Mucosa of descending colon (tissue), 3 donors: ENCODE data around the gene SORL1-AS1.
"Not testable (repeated sequence)": the region's sequence is repeated elsewhere in the genome, so short reads cannot be mapped to it uniquely, and the experiment has no call there.

Experiments
- ATAC-seq: fragments of 200-7000 bp; cut with Tn5 transposase; one replicate; pipeline ENCODE4 v1.9.1; 2020; ENCODE audit warnings: mild to moderate bottlenecking, moderate library complexity
- DNase-seq, 3 donors: peaks; one replicate each; pipeline ENCODE4 v3.0.0-alpha.2; 2020
- H3K36me3 ChIP-seq: fragments of 200-600 bp; one replicate; pipeline ENCODE4 v1.8.0; 2021; ENCODE audit warnings: low read depth, mild to moderate bottlenecking
- H3K4me1 ChIP-seq: fragments of 200-600 bp; one replicate; pipeline ENCODE4 v1.8.0; 2021; ENCODE audit warnings: low read depth, mild to moderate bottlenecking
- H3K4me3 ChIP-seq: fragments of 200-600 bp; one replicate; pipeline ENCODE4 v1.8.0; 2021; ENCODE audit warnings: mild to moderate bottlenecking
- H3K9me3 ChIP-seq: fragments of 200-600 bp; one replicate; pipeline ENCODE4 v1.8.0; 2021; ENCODE audit warnings: mild to moderate bottlenecking
- CTCF ChIP-seq: fragments of 200-600 bp; IDR thresholded peaks from one replicate; pipeline ENCODE4 v1.8.0; 2022; ENCODE audit warnings: antibody characterized with exemption, mild to moderate bottlenecking
- intact Hi-C, 2 donors: fragments of 100-400 bp; cut with DNase I in 1 of 2; cut with micrococcal nuclease in 1 of 2; formaldehyde crosslinking; loops; one replicate each; pipeline versions ENCODE4 v1.11.0 to v1.11.1; 2022; cut with DNase I, micrococcal nuclease
- donor health status: DM: no; HTN: no; CAD: no; lungs with moderate emphysema.
- donor health status: DM: no; HTN: no; CAD: no.
- donor health status: DM: no; HTN: yes; CAD: no.

SORL1-AS1 gene

GRCh38 chr11:121412000-121412587, 40.7 kb downstream of the SORL1-AS1 start:
- no peak for DNase-seq
- no peaks in the 10 kb centered on the region for H3K36me3 ChIP-seq
- no peak for ATAC-seq
- no peaks in the 10 kb centered on the region for H3K9me3 ChIP-seq
- no peak for TF ChIP-seq CTCF
- intact Hi-C loops: no loop called here
- H3K4me1 ChIP-seq: peaks cover 12% of the 10 kb centered on the region
- no peak overlapping the region for H3K4me3 ChIP-seq

GRCh38 chr11:121411330-121411729, 41.4 kb downstream of the SORL1-AS1 start:
- ATAC-seq, H3K9me3 ChIP-seq, H3K4me1 ChIP-seq, H3K4me3 ChIP-seq, intact Hi-C loops, DNase-seq, H3K36me3 ChIP-seq: not testable (repeated sequence)

DNA sequence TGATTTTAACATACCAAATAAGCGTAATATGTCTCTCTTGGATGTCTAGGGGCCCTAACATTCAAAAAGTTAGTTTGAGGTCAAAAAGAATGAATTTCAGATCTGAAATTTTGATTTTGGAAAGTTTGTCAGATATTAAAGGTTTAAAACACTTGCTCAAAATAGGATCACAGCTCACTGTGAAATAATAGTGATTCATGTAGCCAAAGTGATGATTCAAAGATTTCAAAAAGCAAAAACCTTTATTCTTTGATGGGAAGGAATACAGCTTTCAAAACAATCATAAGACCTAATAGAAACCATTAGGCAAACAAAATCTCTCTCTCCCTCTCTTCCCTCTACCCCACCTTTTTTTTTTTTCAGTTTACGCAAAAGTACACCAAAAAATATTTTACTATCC, 42.7 kb downstream of the SORL1-AS1 start:
- H3K36me3 ChIP-seq, intact Hi-C loops, ATAC-seq: not testable (repeated sequence)

DNA sequence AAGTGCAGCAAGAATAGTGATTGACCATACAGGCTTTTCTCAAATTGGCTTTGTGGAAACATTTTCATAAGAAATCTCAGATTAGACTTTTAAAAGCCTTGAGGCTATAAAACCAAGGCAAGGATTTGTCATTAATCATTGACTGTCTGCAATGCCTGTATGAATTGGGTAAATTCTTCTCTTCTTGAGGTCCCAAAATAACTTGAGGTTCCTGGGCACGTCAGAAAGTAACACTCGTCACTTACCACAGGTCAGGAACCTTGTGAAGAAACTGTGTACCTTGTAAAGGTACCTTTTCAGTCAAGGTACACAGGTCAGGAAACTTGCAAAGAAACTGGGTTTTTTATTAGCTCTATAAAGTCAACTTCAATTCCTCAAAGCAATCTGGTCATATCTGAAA, 43.9 kb downstream of the SORL1-AS1 start:
- Histone ChIP-seq H3K4me1 (no peaks in the 10 kb centered on the region), H3K4me3 (no peak overlapping the region), H3K9me3 (no peaks in the 10 kb centered on the region), H3K36me3 (no peaks in the 10 kb centered on the region)
- DNase-seq: no peak
- TF ChIP-seq CTCF: no peak
- peak; percentile 84 for ATAC-seq
- intact Hi-C loops: no loop called here

More for the DNA sequence above, 42.7 kb downstream of the SORL1-AS1 start:
- H3K9me3 ChIP-seq, H3K4me1 ChIP-seq, DNase-seq, H3K4me3 ChIP-seq: not testable (repeated sequence)

GRCh38 chr11:121406291-121406690, 46.5 kb downstream of the SORL1-AS1 start:
- ATAC-seq: no peak
- intact Hi-C loops: no loop called here
- no peak for DNase-seq
- H3K4me1 ChIP-seq: no peaks in the 10 kb centered on the region
- no peak overlapping the region for H3K4me3 ChIP-seq
- no peaks in the 10 kb centered on the region for H3K36me3 ChIP-seq
- no peak for TF ChIP-seq CTCF
- H3K9me3 ChIP-seq: no peaks in the 10 kb centered on the region

- ATAC-seq: no peak
- intact Hi-C loops: no loop called here
- no peak for DNase-seq
- H3K4me3 ChIP-seq: no peak overlapping the region
- no peak for TF ChIP-seq CTCF
- no peaks in the 10 kb centered on the region for H3K36me3 ChIP-seq
- H3K9me3 ChIP-seq: no peaks in the 10 kb centered on the region
- no peaks in the 10 kb centered on the region for H3K4me1 ChIP-seq
These were observed 47.1 kb downstream of the SORL1-AS1 start for GRCh38 chr11:121405646-121406045.

GRCh38 chr11:121394785-121395184, 58.0 kb downstream of the SORL1-AS1 start:
- H3K36me3 ChIP-seq: no peaks in the 10 kb centered on the region
- no peaks in the 10 kb centered on the region for H3K9me3 ChIP-seq
- no peak for TF ChIP-seq CTCF
- ATAC-seq (no peak), DNase-seq (no peak)
- intact Hi-C loops: no loop called here
- no peak overlapping the region for H3K4me3 ChIP-seq
- peaks cover 7% of the 10 kb centered on the region for H3K4me1 ChIP-seq
